Rectal smooth muscle tissue (tissue), 1 donor: ENCODE results near the gene MRPS7.
"Not testable (repeated sequence)": the region's sequence is repeated elsewhere in the genome, so short reads cannot be mapped to it uniquely, and the experiment has no call there.

ENCODE experiments used
- H3K27ac ChIP-seq: one replicate; pipeline ENCODE4 v1.7.0; 2013; ENCODE audit warnings: low read depth, low read length, inconsistent platforms
- H3K27me3 ChIP-seq: one replicate; pipeline ENCODE4 v1.7.0; 2013; ENCODE audit warnings: low read length; ENCODE audit not compliant: control insufficient read depth, insufficient read depth
- H3K36me3 ChIP-seq: one replicate; pipeline ENCODE4 v1.7.0; 2013; ENCODE audit warnings: low read length; ENCODE audit not compliant: control insufficient read depth, insufficient read depth
- H3K4me1 ChIP-seq: one replicate; pipeline ENCODE4 v1.7.0; 2013; ENCODE audit warnings: low read length; ENCODE audit not compliant: control insufficient read depth, insufficient read depth
- H3K4me3 ChIP-seq: one replicate; pipeline ENCODE4 v1.7.0; 2013; ENCODE audit warnings: low read length
- H3K9ac ChIP-seq: one replicate; pipeline ENCODE4 v1.7.0; 2013; ENCODE audit warnings: low read length

The MRPS7 gene

DNA sequence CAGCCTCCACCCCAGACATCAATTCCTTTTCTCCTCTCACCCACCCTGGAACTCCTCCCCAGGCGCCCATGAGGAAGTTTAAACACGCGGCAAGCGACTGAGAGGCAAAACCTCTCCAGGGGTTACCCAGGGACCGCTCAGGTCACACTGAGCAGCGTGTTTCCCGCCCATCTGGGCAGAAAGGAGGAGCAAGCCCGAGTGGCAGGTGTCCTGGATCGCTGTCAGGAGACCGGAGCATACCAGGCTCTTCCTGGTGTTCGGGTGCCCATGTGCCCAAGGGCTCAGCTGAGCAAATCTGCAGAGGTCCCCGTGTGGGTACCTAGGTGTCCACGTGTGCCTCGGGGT is 27.1 kb downstream of the MRPS7 start:
- Histone ChIP-seq H3K9ac (peak overlapping the region; percentile 7), H3K27me3 (no peaks in the 10 kb centered on the region), H3K36me3 (peaks cover 7% of the 10 kb centered on the region), H3K4me1 (no peaks in the 10 kb centered on the region), H3K4me3 (peak overlapping the region; percentile 76), H3K27ac (peak overlapping the region; percentile 68)

- Histone ChIP-seq H3K4me1 (no peaks in the 10 kb centered on the region), H3K27me3 (no peaks in the 10 kb centered on the region), H3K9ac (peak within 1 kb of the TSS; percentile 49), H3K4me3 (peak within 1 kb of the TSS; percentile 92), H3K27ac (peak within 1 kb of the TSS; percentile 94), H3K36me3 (peaks cover 7% of the 10 kb centered on the region)
Measured at GRCh38 chr17:75289115-75289831, 27.6 kb downstream of the MRPS7 start, which contains the start of gene SLC25A19. SLC25A19 (minus strand) TSS chr17:75289433; CDS start chr17:75286764, 2,669 bp downstream.

GRCh38 chr17:75289832-75290337 is 28.2 kb downstream of the MRPS7 start:
- no peaks in the 10 kb centered on the region for H3K27me3 ChIP-seq
- H3K27ac ChIP-seq = peak overlapping the region; percentile 94
- peak overlapping the region; percentile 49 for H3K9ac ChIP-seq
- peaks cover 7% of the 10 kb centered on the region for H3K36me3 ChIP-seq
- H3K4me3 ChIP-seq = peak overlapping the region; percentile 92
- no peaks in the 10 kb centered on the region for H3K4me1 ChIP-seq

GRCh38 chr17:75292810-75293448 is 31.2 kb downstream of the MRPS7 start:
- not testable (repeated sequence) for H3K27ac ChIP-seq, H3K4me3 ChIP-seq, H3K27me3 ChIP-seq, H3K4me1 ChIP-seq, H3K9ac ChIP-seq, H3K36me3 ChIP-seq

- Histone ChIP-seq H3K36me3 (no peaks in the 10 kb centered on the region), H3K27me3 (no peaks in the 10 kb centered on the region), H3K4me1 (no peaks in the 10 kb centered on the region), H3K4me3 (no peak overlapping the region), H3K9ac (no peak overlapping the region), H3K27ac (peak overlapping the region; percentile 42)
Measured at GRCh38 chr17:75295201-75296158, 33.8 kb downstream of the MRPS7 start.

DNA sequence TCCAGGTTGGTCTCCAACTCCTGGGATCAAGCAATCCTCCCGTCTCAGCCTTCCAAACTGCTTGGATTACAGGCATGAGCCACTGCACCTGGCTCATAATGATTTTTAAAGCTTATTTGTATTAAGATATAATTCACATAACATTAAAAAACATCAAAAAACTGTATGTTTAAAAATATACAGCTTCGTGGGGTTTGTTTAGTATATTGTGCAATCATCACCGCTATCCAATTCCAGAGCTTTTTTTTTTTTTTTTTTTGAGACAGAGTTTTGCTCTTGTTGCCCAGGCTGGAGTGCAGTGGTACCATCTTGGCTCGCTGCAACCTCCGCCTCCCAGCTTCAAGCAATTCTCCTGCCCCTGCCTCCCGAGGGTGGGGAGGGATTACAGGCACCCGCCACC is 38.6 kb downstream of the MRPS7 start:
- H3K27me3 ChIP-seq = no peaks in the 10 kb centered on the region
- H3K4me3 ChIP-seq = no peak overlapping the region

DNA sequence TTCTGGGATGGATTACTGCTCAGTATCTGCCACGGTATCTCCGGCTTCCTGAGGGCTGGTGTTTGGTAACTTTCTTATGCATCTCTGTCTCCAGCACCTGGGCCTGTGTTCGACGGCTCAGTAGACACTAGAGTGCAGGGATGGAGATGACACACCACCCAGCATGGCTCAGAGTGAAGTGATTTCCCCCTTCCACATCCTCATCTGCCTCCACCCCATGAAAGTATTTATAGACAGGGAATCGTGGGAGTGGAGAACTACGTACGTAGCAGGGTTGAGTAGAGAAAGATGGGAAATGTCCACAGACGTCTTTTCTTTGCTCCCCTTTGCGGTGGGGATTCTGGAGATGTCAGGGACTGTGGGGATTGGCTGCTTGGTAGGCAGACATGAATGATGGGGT is 39.4 kb downstream of the MRPS7 start:
- Histone ChIP-seq H3K27me3 (no peaks in the 10 kb centered on the region), H3K36me3 (no peaks in the 10 kb centered on the region), H3K4me3 (no peak overlapping the region), H3K9ac (no peak overlapping the region), H3K4me1 (no peaks in the 10 kb centered on the region), H3K27ac (no peak overlapping the region)

More for the DNA sequence above, 38.6 kb downstream of the MRPS7 start:
- Histone ChIP-seq H3K4me1 (no peaks in the 10 kb centered on the region), H3K36me3 (no peaks in the 10 kb centered on the region), H3K9ac (no peak overlapping the region), H3K27ac (no peak overlapping the region)

- H3K36me3 ChIP-seq = no peaks in the 10 kb centered on the region
- no peak overlapping the region for H3K27ac ChIP-seq
- no peaks in the 10 kb centered on the region for H3K4me1 ChIP-seq
- H3K4me3 ChIP-seq = no peak overlapping the region
- no peak overlapping the region for H3K9ac ChIP-seq
- H3K27me3 ChIP-seq = no peaks in the 10 kb centered on the region
Measured at GRCh38 chr17:75301502-75302206, 40.0 kb downstream of the MRPS7 start.

DNA sequence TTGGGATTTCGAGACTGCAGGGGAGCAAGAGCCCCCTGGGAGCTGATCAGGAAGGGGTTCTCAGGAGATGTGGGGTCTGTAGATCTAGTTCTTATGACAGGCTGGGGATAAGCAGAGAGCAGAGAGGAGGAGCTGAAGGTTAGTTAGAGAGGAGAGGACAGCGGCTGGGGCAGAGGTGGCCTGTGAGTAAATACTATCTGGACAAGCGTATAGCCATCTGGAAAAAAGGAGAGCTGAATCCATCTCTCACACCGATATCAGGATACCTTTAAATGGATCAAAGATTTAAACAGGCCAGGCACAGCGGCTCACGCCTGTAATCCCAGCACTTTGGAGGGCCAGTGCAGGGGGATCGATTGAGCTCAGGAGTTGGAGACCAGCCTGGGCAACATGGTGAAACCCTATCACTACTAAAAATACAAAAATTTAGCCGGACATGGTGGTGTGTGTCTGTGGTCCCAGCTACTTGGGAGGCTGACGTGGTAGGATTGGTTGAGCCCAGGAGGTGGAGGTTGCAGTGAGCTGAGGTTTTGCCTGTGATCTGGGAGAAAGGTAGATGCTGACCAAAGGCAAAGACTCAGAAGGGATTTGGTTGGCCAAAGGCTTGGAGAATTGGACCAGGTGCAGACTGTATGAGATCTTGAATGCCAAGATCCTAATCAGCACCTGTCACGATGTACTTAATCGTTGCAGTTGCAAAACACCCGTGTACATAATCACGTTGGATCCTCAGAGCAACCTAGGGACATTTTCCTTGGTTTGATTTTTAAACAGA is 46.5 kb downstream of the MRPS7 start:
- no peaks in the 10 kb centered on the region for H3K36me3 ChIP-seq
- H3K4me3 ChIP-seq = no peak overlapping the region
- no peak overlapping the region for H3K9ac ChIP-seq
- no peaks in the 10 kb centered on the region for H3K4me1 ChIP-seq
- H3K27ac ChIP-seq = no peak overlapping the region
- no peaks in the 10 kb centered on the region for H3K27me3 ChIP-seq

- H3K36me3 ChIP-seq = no peaks in the 10 kb centered on the region
- H3K27ac ChIP-seq = peak overlapping the region; percentile 43
- no peaks in the 10 kb centered on the region for H3K27me3 ChIP-seq
- no peak overlapping the region for H3K9ac ChIP-seq
- H3K4me1 ChIP-seq = no peaks in the 10 kb centered on the region
- peak overlapping the region; percentile 26 for H3K4me3 ChIP-seq
Measured at GRCh38 chr17:75308732-75309629, 47.3 kb downstream of the MRPS7 start.
